Gastrocnemius medialis (tissue), 4 donors: ENCODE data around the gene CACNA1A.

Experiments
- CTCF ChIP-seq, 5 experiments: fragments of 450-650 bp in 3 of 5; fragments of 200-600 bp in 2 of 5; sonication (generic) in 2 of 5; IDR thresholded peaks in 4 of 5; conservative IDR thresholded peaks in 1 of 5; 1 replicate in 4 of 5; 2 replicates in 1 of 5; pipeline ENCODE4 v1.5.1; 2016 to 2019; ENCODE audit warnings: antibody characterized with exemption in 5 of 5, mild to moderate bottlenecking in 3 of 5, moderate library complexity in 3 of 5
- POLR2A ChIP-seq, 2 donors: fragments of 450-650 bp; IDR thresholded peaks; one replicate each; pipeline ENCODE4 v1.6.1; 2017; ENCODE audit warnings: antibody characterized with exemption in 2 of 2, mild to moderate bottlenecking in 2 of 2, moderate library complexity in 2 of 2

GRCh38 chr19:13212759-13213330 is 293.4 kb downstream of the CACNA1A start:
- TF ChIP-seq CTCF (IDR thresholded peaks at IDR 0.05 in 4 of 5, conservative IDR thresholded peaks at IDR 0.05 in 1 of 5) (peak in 3 of 5 experiments; percentile 27 to 50 (median 37)), POLR2A (IDR thresholded peaks at IDR 0.05) (no peak)
